Frontal cortex (tissue), 4 donors: ENCODE measurements around the gene C1orf21. TPM values are rescaled to one million over a fixed set of nuclear protein-coding genes. Genes with fewer than 3 reads are reported as not detected.

Experiments
- DNase-seq, 2 donors: peaks; one replicate each; pipeline ENCODE4 v3.0.0; 2012; ENCODE audit warnings: low spot score in 2 of 2
- FAIRE-seq: peaks from 2 replicates; lab custom pipeline; 2012; peaks lifted over from hg19 to GRCh38; lab: Jason Lieb, UNC
- total RNA-seq: library from RNA; depleted of rRNA; stranded (reverse); fragments of >200 nt; gene quantifications from one replicate; pipeline ENCODE4 v1.2.3, GENCODE V29; 2014
- donor health status: control.
- donor health status: control.
- donor health status: control.

Gene C1orf21
- total RNA-seq, 1 donor from 2014 or later: 24.9 TPM

DNA sequence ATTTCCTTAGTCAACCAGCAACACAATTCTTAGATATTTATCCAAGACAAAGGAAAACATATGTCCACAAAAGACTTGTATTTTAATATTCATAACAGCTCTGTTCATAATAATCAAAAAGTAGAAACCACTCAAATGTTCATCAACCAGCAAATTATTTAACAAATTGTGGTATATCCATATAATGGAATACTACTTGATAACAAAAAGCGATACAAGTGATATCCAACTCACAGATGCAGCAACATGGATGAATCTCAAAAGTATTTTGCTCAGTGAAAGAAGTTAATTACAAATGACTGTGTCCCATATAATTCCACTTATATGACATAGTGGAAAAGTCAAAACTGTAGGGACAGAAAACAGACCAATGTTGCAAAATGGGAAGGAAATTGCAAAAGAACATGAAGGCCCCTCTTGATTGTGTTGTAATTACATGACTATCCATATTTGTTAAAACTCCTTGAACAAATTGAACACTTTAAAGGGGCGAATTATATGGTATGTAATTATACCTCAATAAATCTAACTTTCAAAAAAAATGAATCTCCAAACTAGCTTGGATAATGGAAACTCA, 250.9 kb downstream of the C1orf21 start:
- DNase-seq (no peak), FAIRE-seq (no peak)

DNA sequence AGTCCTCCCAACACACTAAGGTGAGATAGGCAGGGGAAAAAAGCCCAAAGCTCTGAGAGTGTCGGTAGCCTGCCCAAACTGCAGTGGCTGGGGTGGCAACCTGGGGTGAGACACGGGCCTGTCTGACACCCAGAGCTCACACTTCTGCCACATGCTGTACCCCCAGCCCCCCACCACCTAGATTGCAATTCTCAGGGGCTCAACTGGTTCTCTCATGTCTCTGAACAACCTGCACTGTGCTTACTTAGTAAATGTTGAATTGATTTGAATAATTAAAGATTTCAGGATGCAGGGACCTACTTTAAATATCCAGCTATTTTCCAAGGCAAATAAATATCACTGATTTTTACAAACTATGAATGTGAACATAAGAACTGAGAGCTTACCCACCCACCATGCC, 252.4 kb downstream of the C1orf21 start:
- FAIRE-seq (no peak), DNase-seq (no peak)

DNA sequence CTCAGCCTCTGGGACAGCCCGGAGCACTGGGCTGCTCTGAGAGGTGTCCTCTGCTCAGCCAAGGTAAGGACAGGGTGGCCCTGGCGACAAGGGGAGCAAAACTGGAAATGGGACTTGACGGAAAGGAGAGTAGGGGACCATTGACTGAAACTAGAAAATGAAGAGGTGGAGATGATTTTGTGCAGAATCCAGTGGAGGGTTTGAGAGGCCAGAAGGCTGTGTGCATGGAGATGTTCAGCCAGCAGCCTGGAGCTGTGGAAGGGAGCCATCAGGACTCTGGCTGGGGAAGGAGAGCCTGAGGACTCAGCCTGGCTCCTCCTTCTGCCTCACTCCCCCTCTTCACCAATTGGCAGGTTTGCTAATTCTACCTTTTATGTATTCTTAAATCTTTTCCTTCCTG, 253.7 kb downstream of the C1orf21 start:
- DNase-seq (no peak), FAIRE-seq (no peak)

DNA sequence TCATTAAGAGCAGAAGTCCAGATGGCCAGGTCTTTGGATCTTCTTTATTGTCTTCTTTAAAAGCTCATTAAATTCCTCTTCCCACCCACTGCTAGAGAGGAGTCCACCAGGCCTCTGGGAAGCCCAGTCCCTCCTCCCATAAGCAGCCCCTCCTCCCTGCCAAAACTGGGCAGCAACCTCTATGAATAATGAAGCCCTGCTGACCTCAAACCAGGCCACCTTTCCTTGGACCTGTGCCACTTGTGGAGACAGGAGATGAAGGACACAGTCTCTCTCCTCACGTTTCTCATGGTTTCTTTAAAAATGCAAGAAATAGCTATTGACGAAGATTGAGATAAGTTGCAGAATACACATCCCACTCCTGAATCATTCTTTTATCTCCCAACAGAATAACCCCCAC, 255.1 kb downstream of the C1orf21 start:
- DNase-seq (no peak), FAIRE-seq (no peak)

DNA sequence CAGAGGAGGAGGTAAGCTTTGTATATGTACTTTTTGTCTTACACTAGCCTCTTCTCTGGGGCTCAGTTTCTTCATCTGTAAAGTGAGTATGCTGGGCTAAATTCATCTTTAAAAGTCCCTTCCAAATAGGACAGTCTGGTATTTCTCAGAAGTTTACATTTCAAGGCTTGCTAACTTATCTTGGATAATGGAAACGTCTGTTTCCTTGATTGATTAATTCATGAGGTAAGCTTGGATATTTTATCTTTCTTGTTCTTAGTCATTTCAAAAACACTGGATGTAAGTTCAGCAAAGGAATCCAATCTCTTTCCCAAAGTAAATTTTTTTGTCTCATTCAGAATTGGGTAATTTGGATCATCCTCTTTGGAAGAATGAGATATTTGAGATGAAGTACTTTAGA, 256.8 kb downstream of the C1orf21 start:
- DNase-seq: no peak
- no peak for FAIRE-seq

DNA sequence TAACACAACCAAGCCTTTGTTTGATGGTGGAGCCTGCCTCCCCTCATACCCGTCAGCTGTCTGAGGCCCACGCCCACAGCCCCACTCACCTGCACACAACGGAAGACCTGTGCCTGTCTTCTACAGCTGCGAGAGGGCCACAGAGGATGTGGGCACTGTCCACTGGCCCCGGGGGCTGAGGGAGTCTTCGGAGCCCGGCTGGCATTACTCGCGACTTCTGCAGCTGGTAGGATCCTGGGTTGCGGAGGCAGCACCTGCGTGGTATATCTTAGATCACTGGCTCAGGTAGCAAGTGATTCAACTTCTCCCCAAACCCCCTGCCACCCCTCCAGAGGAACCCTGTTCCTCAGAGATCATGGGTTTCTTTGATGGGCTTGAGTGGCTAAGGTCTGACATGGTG, 257.9 kb downstream of the C1orf21 start:
- FAIRE-seq (no peak), DNase-seq (no peak)

DNA sequence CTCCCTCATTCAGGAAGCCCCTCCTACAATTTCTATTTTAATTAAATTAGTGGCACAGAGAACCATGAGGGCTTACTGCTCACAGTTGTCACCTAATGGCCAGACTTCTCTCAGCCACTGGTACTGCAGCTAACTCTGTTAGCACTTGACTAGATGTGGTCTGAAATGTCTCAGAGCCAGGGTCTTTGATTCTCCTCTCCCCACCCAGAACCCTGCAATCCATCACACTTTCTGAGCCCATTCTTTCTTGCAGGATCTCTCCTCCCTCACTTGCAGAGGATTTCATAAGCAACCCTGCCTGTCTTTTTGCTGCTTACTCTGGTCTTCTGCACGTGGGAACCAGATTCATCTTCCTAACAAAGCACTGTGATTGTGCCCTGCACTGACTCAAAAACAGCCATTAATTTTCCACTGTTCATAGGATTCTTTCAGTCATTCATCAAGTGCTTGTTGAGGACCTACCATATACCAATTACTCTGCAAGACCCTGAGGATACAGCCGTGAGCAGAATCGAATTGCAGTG, 259.4 kb downstream of the C1orf21 start:
- DNase-seq: no peak

DNA sequence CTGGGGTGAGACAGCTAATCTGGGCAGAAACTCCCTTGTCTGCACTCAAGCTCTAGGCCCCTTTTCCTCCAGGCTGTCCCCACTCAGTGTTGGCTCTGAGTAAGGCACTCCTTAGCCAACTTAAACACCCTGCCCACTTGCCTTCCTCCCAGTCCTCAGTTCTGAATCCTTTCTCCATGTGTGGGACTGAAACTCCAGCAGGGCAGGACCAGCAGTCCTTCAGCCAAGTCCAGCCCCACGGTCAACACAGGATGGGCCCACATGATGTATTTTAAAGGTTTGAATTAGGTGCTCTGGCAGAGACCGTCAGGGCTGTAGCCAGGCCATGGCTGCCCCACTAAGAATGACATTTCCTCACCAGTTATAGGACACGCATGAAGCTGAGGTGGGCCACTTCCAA, 260.0 kb downstream of the C1orf21 start:
- no peak for DNase-seq
- no peak for FAIRE-seq

More for the DNA sequence above, 259.4 kb downstream of the C1orf21 start:
- FAIRE-seq: no peak

DNA sequence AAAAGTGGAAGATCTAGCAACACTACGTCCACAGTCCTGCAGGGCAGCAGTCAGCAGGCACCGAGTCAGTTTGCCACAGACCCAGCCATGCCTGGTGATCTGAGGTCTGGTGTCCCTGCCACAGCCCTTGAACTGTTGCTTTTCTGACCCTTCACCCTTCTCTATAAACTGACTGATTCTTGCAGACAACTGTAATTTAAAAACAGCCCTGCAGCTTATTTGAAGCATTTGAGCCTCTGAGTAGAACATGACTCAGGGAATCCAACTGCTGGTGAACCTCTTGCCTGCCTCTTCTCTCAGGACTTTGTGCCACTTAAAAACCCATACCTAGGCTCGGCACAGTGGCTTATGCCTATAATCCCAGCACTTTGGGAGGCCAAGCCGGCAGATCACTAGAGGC, 260.6 kb downstream of the C1orf21 start:
- FAIRE-seq (no peak), DNase-seq (no peak)

DNA sequence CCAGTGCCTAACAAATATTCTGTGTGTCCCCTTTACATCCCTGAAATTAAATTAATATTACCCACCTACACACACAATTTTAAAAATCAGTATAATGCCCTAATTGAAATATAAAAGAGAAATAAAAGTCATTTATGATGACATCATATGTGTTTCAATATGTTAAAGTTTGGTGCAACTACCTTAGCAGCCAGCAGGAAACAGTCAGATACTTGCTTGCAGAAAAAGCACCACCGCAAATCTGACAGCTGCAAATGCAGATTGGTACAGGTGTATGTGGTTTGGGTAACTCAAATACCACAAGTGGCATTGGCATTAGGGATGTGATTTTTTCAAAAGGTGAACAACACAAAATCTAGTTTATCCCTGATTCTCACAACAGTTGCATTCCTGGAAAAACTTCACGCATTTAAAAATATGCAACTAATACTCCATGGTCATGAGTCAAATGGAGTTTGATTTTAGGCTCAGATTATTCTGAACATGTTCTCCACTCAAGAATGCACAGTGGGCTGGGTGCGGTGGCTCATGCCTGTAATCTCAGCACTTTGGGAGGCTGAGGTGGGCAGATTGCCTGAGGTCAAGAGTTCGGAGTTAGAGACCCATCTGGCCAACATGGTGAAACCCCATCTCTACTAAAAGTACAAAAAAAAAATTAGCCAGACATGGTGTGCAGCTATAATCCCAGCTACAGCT, 261.5 kb downstream of the C1orf21 start:
- DNase-seq (no peak), FAIRE-seq (no peak)

DNA sequence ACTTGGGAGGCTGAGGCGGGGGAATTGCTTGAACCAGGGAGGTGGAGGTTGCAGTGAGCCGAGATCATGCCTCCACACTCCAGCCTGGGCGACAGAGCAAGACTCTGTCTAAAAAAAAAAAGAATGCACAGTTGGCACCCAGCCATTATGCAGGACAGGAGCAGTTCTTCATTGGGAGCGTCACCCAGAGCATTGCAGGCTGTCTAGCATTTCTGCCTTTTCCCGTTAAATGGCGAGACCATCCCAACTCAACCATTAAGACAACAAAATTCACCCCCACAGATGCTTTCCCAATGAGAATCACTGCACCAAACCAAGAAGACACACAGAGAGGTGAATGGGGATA, 262.0 kb downstream of the C1orf21 start:
- DNase-seq: no peak
- FAIRE-seq: no peak

DNA sequence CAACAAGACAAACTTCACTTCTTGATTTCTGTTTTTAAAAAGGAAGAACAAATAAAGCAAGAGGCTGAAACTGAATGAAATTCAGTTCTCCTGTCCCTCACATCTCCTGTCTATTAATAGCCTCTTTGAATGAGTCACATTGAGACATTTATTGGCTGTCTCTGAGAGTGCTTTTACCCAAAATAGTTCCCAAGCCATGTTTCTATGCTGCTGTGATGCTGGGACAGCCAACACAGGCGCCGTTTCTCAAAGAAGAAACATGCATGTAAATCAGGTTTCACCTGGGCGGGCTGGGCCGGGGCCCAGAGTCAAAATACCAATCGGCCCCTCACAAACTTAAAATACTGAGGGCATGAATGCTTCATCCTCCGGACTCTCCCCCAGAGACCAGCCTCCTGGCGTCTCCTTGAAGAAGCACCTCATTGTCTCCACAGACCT, 262.6 kb downstream of the C1orf21 start:
- FAIRE-seq (no peak), DNase-seq (peak in 1 of 2 donors; percentile 30)

DNA sequence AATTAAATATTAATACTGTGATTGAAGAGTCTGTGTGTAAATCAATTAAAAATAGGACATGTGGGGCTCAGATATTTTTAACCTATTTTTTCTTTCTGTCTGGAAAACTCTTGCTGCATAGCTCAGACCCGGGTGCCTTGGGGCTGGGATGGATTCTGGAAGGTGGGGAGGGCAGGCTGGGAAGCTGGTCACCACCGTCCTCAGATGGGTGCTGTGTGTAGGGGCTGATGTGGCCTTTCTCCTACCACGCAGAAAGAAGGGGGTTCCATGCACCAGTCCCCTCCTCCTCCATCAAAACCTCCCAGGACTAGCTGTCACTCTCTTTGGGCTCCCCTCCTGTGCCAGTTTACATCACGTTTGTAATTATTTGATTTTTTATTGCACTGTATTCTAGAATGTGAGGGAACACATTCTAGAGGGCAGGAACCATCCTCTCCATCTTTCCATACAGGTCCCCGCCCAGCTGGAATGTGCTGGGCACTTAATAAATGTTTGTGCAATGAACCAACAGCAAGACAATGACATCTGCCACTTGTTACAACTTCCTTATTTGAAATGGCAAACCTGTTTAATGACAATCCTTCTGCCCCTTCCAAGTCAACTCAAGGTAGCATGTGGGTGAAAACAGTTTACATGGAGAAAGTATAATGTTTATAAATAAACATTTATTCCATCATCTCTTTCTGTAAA, 263.5 kb downstream of the C1orf21 start:
- FAIRE-seq (no peak), DNase-seq (no peak)

DNA sequence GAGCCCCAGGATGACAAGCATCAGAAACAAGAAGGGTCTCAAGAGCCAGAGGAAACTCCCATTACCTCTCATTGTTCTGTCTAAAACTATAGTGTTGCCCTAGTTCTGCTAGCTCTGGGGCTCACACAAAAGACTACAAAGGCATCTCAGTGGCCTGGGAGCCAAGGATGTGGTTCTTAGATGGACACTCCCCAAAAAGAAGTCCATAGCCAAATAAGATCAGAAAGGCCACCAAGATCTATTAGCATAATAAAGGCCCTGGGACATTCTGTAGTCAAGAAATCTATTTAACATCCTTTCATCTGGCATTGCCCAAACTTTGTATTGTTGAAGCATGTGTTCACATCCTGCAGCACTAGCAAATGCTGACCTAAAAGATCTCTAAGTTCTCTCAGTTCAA, 268.4 kb downstream of the C1orf21 start:
- FAIRE-seq: no peak
- DNase-seq: no peak

DNA sequence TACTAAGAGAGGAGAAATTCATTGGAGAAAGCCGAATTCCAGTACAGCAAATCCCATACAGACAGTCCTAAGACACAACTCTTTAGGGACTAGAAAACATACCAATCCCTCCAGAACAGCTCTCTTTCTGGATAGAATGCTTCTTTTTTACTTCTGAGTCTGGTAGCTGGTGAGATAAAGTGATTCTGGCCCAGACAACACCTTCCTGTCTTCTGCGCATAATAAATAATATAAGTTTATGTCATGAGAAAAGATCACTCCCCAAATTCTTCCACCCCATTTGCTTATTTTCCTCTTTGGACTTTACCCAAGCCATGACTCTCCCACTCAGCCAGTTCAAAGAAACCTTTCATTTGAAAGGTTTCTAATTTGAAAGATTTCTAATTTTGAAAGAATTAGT, 269.4 kb downstream of the C1orf21 start:
- DNase-seq (no peak), FAIRE-seq (no peak)

DNA sequence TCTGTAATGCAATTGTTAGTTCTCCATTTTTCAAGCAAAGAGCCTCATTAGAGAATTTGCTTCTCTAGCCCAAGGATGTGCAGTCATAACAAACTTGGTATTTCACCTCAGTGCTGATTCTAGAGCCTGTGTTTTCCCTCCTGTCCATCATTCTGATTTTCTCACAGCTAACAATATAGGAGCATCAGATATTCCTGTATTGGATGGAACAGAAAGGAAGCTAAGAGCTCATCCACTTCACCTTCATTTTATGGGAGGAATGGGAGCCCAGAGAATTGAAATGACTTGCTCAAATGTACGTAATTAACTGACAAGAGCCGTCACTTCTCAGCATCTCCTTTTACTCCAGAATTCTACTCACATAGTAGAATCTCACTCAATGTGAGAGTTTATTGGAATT, 271.2 kb downstream of the C1orf21 start:
- FAIRE-seq (no peak), DNase-seq (no peak)

DNA sequence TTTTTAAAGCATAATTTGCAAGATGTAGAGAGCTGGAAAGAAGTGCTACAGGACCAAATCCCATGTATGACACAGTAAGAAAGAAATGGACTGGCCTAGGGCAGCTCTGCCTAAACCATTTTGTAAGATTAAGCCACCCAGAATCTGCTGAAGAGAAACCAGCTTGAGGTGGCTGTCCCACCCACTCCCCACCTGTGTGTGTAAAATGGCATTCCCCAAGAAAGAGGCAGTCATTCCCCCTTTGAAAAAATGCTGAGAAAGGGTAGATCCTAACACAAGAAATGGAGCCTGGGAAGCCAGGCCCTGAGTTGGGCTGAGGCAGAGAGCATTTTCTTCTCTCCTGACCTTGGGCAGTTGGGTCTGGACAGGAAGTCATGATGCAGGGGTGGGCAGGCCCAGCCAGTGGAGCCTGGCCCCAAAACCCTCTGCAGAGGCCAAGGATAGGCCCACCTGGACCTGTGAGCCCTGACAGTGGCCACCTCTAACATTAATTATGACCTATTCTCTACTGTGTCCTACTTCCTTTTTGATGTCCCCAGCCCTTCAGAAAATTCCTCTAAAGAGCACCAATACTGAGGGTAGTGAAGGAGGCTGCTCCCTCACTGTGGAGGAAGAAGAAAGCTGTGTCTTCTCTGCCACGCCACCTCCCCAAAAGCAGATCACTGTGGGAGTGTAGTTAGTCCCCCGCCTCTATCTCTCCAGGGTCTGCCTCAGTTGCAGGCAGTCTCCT, 273.8 kb downstream of the C1orf21 start:
- DNase-seq (no peak), FAIRE-seq (no peak)

DNA sequence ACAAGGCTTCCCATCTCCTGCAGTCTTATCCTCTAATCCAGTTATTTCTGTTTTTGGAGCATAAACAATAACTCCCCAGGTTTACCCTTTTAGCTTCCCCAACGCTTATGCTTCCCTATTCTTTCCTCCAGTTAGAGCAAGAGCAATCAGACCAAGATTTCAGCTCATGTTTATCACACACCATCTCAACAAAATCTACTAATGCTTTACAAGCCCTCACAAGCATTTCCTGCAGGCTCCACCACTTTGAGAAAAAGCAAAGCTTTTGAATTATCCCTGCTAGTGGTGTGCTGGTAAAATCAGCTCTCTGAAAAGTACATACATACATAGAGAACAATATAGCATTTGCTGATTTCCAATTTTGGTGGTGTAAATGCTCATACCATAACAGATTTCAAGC, 275.0 kb downstream of the C1orf21 start:
- no peak for FAIRE-seq
- no peak for DNase-seq

DNA sequence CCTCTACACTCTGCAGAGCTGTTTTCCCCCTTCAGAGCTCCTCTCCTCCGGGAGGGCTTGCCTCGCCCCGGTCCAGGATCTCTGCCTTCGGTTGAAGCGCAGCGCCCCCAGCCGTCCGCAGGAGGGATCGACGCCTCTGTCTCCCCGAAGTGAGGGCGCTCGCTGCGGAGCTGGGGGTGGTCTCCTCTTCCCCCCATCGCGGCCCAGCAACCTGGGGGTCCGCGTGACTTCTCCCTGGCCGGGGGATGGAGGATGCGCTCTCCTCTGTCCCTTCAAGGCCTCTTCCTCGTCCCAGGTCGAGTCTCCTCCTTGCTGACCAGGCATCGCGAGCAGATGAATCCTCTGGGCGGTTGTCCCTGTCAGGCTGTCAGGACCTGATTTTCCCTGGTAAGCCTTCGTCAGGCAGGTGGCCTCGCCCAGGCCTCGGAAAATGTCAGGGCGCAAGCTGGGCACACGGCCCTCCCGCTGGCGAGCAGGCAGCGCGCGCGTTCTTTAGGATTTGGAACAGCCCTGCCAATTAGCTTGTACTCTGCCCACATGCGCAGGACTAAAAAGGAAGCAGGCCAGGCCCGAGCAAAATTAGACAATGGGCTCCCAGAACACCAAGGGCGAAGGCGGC, 277.3 kb downstream of the C1orf21 start:
- FAIRE-seq (no peak), DNase-seq (peak; percentile 31 to 67)

DNA sequence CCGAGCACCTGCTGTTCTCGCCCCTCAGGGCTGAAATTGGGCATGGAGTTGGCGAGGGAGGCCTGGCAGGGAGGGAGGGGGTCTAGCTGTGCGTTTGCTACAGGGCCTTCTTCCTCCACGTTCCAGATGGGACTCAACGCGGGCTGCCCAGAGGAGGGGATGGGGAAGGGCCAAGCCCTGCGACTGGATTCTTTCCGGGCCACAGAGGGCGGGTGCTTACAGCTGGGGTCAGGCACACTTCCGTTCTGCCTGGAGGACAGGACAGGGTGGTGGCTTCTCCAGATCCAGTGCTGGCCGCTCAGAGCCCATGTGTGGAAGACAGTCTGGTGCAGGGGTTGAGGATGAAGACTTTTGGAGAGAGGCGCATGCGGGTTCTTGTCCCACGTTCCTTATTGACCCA, 277.8 kb downstream of the C1orf21 start:
- no peak for FAIRE-seq
- DNase-seq: no peak
